Spinal cord (tissue), 10 donors: Measurements from ENCODE around the gene AFAP1. TPM values are rescaled to one million over a fixed set of nuclear protein-coding genes. Genes with fewer than 3 reads are reported as not detected.

ENCODE experiments used
- DNase-seq, 6 donors: peaks; one replicate each; pipeline versions ENCODE4 v3.0.0 to v3.0.0-alpha.2; 2013 to 2015; ENCODE audit warnings: low spot score in 6 of 6, low read depth in 4 of 6
- H3K27ac ChIP-seq: one replicate; pipeline ENCODE4 v1.5.1; 2013; ENCODE audit warnings: low read depth, low read length, control low read depth
- H3K27me3 ChIP-seq: one replicate; pipeline ENCODE4 v1.6.1; 2013; ENCODE audit warnings: low read length; ENCODE audit not compliant: control insufficient read depth, insufficient read depth
- H3K36me3 ChIP-seq: one replicate; pipeline ENCODE4 v1.6.1; 2013; ENCODE audit warnings: low read length; ENCODE audit not compliant: control insufficient read depth, insufficient read depth
- H3K4me1 ChIP-seq: one replicate; pipeline ENCODE4 v1.6.1; 2013; ENCODE audit warnings: low read length; ENCODE audit not compliant: control insufficient read depth, insufficient read depth
- H3K4me3 ChIP-seq: one replicate; pipeline ENCODE4 v1.5.1; 2013; ENCODE audit warnings: low read depth, low read length, control low read depth
- H3K9me3 ChIP-seq: one replicate; pipeline ENCODE4 v1.6.1; 2013; ENCODE audit warnings: low read length; ENCODE audit not compliant: control insufficient read depth, insufficient read depth
- WGBS: methylation state at CpG from one replicate; pipeline ENCODE4 v1.1.5; 2013; ENCODE audit warnings: missing lambda C conversion rate; ENCODE audit not compliant: insufficient coverage; 5-methylcytosine and 5-hydroxymethylcytosine counted together
- polyA plus RNA-seq, 2 donors: library from polyadenylated mRNA; unstranded; fragments of 120-200 nt; gene quantifications; one replicate each; pipeline ENCODE4 v1.2.1, GENCODE V29; 2013; ENCODE audit not compliant: insufficient read length in 2 of 2
- total RNA-seq, 2 donors: library from RNA; depleted of rRNA in 1 of 2; stranded (reverse); fragments of 120-200 nt in 1 of 2; fragments of >200 nt in 1 of 2; gene quantifications; one replicate each; pipeline versions ENCODE4 v1.2.3 to v1.2.4, GENCODE V29; 2013 to 2014
- donor health status: healthy.

Gene AFAP1
- total and polyA plus RNA-seq, 4 donors: 34.8 to 42.0 (median 36.3) TPM

DNA sequence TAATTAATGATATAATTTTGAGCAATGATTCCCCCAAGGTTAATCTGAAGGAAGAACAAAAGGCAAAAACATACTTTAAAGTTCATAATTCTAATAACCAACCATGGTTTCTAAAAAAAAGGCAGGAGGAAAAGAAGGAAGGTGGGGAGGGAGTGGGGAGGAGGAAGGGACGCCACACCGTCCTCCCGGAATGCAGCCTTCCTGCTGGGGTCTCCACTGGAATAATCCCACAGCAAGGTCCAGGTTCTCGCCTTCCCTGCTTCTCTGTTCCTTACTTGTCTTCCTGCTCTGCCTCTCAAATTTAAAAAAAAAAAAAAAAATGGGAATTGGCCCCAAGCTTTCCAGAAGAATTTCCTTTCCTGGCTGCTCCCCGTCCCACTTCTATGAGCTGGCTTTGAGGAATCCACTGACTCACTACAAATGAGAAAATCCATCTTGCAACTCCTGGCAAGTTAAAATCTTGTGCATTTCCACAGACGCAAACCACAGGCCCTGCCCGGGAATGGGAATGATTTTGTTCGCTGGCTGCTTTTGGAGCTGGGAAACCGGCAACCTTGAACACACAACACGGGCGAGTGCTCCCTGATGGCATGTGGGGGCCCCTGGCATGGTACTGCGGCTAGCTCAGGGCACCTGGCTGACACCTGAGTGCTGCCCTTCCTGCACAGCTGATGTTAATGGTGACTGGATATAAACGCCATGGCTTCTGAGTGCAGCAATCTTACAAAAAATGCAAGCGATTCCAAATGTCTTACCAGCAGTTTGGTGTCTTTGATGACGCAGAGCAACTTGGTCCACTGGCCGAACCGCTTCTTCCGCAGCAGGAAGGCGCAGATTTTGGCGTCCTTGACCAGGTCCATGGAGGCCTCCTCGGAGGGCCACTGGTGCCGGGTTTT lies 97.0 kb downstream of the AFAP1 start:
- H3K9me3 ChIP-seq: no peaks in the 10 kb centered on the region
- DNase-seq: peak in 1 of 6 donors; percentile 46
- H3K36me3 ChIP-seq: peaks cover 24% of the 10 kb centered on the region
- no peak overlapping the region for H3K4me3 ChIP-seq
- WGBS: 91% methylated on average over 18 of the region's 22 CpGs
- peaks cover 16% of the 10 kb centered on the region for H3K4me1 ChIP-seq
- H3K27me3 ChIP-seq: no peaks in the 10 kb centered on the region
- peak overlapping the region; percentile 34 for H3K27ac ChIP-seq

- Histone ChIP-seq H3K4me3 (no peak overlapping the region), H3K36me3 (peaks cover 25% of the 10 kb centered on the region), H3K9me3 (no peaks in the 10 kb centered on the region), H3K27me3 (no peaks in the 10 kb centered on the region), H3K4me1 (peaks cover 16% of the 10 kb centered on the region), H3K27ac (peak overlapping the region; percentile 6)
- DNase-seq: no peak
- no CpG with 5 or more reads among the region's 2 CpGs for WGBS
These were observed 97.8 kb downstream of the AFAP1 start for GRCh38 chr4:7841894-7842293.

DNA sequence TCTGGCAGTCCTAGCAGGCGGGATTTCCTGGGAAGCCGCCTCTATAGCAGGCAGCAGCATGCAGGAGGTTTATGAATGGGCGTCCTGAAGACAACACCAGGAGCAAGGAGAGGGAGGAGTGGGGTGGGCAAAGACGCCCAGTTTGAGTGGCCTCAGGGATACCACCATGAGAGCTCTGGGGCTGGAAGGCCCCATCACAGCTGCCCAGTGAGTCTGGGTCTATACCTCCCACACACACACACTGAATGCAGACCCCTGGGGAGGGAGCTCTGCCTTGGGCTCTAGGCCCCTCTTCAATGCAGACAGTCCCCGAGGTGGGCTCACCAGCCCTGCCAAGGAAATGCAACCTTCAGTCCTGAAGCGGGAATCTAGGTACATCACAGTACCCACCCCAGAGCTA lies 98.6 kb downstream of the AFAP1 start:
- Histone ChIP-seq H3K27ac (no peak overlapping the region), H3K36me3 (peaks cover 30% of the 10 kb centered on the region), H3K4me1 (peaks cover 13% of the 10 kb centered on the region)

GRCh38 chr4:7839856-7840255 lies 99.8 kb downstream of the AFAP1 start:
- Histone ChIP-seq H3K36me3 (peaks cover 31% of the 10 kb centered on the region), H3K9me3 (no peaks in the 10 kb centered on the region), H3K4me3 (no peak overlapping the region), H3K4me1 (peaks cover 5% of the 10 kb centered on the region), H3K27me3 (no peaks in the 10 kb centered on the region), H3K27ac (no peak overlapping the region)
- WGBS: 73% methylated on average over 3 of the region's 4 CpGs
- DNase-seq: no peak

More for the DNA sequence above, 98.6 kb downstream of the AFAP1 start:
- Histone ChIP-seq H3K27me3 (no peaks in the 10 kb centered on the region), H3K4me3 (no peak overlapping the region), H3K9me3 (no peaks in the 10 kb centered on the region)
- WGBS: 57% methylated on average over 3 of the region's 6 CpGs
- DNase-seq: no peak

DNA sequence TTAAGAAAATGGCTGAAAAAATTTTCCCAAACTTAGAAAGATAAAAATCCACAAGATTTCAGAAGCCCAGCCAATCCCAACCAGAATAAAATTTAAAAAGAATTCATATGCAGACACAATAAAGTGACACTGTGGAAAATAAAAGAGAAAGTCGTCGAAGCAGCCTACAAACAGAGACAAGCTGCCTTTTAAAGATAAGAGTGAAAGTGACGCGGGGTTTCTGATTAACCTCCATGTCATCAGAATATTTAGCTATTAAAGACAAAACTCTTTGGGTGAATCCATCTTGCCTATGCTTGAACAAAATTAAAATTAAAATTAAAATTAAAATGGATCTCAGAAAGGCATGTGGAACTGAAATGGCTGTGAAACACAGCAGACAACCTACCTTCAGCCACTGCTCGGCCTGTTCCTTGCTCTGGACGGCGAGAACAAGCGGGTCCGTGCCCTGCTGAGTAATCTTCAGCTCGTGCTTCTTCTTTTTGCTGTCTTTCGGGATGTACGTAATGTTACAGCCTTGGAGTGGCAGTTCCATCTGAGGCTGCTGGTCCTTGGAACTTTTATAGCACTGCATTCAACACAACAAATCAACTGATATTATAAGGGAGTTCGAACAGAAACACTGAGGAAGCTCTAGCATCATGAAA lies 101.4 kb downstream of the AFAP1 start:
- no peak overlapping the region for H3K27ac ChIP-seq
- 92% methylated on average over 7 of the region's 13 CpGs for WGBS
- no peaks in the 10 kb centered on the region for H3K27me3 ChIP-seq
- no peaks in the 10 kb centered on the region for H3K9me3 ChIP-seq
- peaks cover 29% of the 10 kb centered on the region for H3K36me3 ChIP-seq
- no peak overlapping the region for H3K4me3 ChIP-seq
- peaks cover 5% of the 10 kb centered on the region for H3K4me1 ChIP-seq
- DNase-seq: no peak

DNA sequence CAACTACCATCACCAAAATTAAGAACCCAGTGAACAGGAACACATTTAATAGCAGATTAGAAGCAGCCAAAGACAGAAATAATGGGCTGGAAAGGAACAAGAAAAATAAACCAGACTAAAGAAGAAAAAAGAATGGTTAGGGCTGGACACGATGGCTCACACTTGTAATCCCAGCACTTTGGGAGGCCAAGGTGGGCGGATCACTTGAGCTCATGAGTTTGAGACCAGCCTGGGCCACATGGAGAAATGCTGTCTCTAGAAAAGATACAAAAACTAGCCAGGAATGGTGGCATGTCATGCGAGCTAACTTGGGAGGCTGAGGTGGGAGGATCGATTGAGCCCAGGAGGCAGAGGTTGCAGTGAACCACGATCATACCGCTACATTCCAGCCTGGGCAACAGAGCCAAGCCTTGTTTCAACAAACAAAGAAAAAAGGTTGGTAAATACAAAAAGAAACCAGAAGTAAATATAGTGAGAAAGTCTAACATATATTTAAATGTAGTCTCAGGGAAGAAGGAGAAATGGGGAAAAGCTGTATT lies 102.0 kb downstream of the AFAP1 start:
- H3K27me3 ChIP-seq: no peaks in the 10 kb centered on the region
- peaks cover 23% of the 10 kb centered on the region for H3K36me3 ChIP-seq
- DNase-seq: no peak
- 90% methylated on average over 4 of the region's 6 CpGs for WGBS
- H3K9me3 ChIP-seq: no peaks in the 10 kb centered on the region
- no peak overlapping the region for H3K27ac ChIP-seq
- no peak overlapping the region for H3K4me3 ChIP-seq
- H3K4me1 ChIP-seq: peaks cover 5% of the 10 kb centered on the region

GRCh38 chr4:7831858-7832730 lies 107.6 kb downstream of the AFAP1 start:
- H3K27me3 ChIP-seq: no peaks in the 10 kb centered on the region
- no peak overlapping the region for H3K4me3 ChIP-seq
- WGBS: 88% methylated on average over 5 of the region's 14 CpGs
- H3K4me1 ChIP-seq: peaks cover 4% of the 10 kb centered on the region
- H3K27ac ChIP-seq: peak overlapping the region; percentile 71
- peaks cover 15% of the 10 kb centered on the region for H3K36me3 ChIP-seq
- no peak for DNase-seq
- no peaks in the 10 kb centered on the region for H3K9me3 ChIP-seq

GRCh38 chr4:7831330-7831729 lies 108.3 kb downstream of the AFAP1 start:
- no peaks in the 10 kb centered on the region for H3K9me3 ChIP-seq
- WGBS: 84% methylated on average over 3 of the region's 7 CpGs
- no peak for DNase-seq
- H3K4me3 ChIP-seq: no peak overlapping the region
- H3K27ac ChIP-seq: peak overlapping the region; percentile 71
- no peaks in the 10 kb centered on the region for H3K27me3 ChIP-seq
- H3K4me1 ChIP-seq: peaks cover 7% of the 10 kb centered on the region
- peaks cover 15% of the 10 kb centered on the region for H3K36me3 ChIP-seq

- no CpG with 5 or more reads among the region's 2 CpGs for WGBS
- Histone ChIP-seq H3K36me3 (peaks cover 14% of the 10 kb centered on the region), H3K4me1 (peaks cover 11% of the 10 kb centered on the region), H3K4me3 (no peak overlapping the region), H3K9me3 (no peaks in the 10 kb centered on the region), H3K27me3 (no peaks in the 10 kb centered on the region), H3K27ac (no peak overlapping the region)
- DNase-seq: no peak
These were observed 108.9 kb downstream of the AFAP1 start for GRCh38 chr4:7830747-7831146.
